ENCODE results near the gene TEAD1. TPM values are rescaled to one million over a fixed set of nuclear protein-coding genes. Genes with fewer than 3 reads are reported as not detected.

Gene TEAD1
- total and polyA plus RNA-seq, 2 donors: 80.7 to 136 TPM

- Histone ChIP-seq H3K4me1 (ENCODE audit: insufficient read depth) (no peaks in the 10 kb centered on the region), H3K27ac (ENCODE audit: low read depth) (no peak overlapping the region), H3K4me3 (ENCODE audit: low read depth, low read length) (no peak overlapping the region), H3K36me3 (ENCODE audit: insufficient read depth) (no peaks in the 10 kb centered on the region)
- DNase-seq (ENCODE audit: extremely low spot score): no peak
Measured at GRCh38 chr11:12886508-12886907, 212.3 kb downstream of the TEAD1 start.

- DNase-seq (ENCODE audit: extremely low spot score): peak; percentile 59
- Histone ChIP-seq H3K4me1 (ENCODE audit: insufficient read depth) (peaks cover 2% of the 10 kb centered on the region), H3K4me3 (ENCODE audit: low read depth, low read length) (no peak overlapping the region), H3K27ac (ENCODE audit: low read depth) (peak overlapping the region; percentile 60), H3K36me3 (ENCODE audit: insufficient read depth) (no peaks in the 10 kb centered on the region)
- WGBS: 11% methylated on average over 6 of the region's 6 CpGs
Measured at GRCh38 chr11:12888525-12889158, 214.4 kb downstream of the TEAD1 start.

- H3K4me1 ChIP-seq (ENCODE audit: insufficient read depth): peaks cover 2% of the 10 kb centered on the region
- no peaks in the 10 kb centered on the region for H3K36me3 ChIP-seq (ENCODE audit: insufficient read depth)
- no peak overlapping the region for H3K4me3 ChIP-seq (ENCODE audit: low read depth, low read length)
- no peak for DNase-seq (ENCODE audit: extremely low spot score)
- WGBS: 29% methylated on average over 5 of the region's 5 CpGs
- H3K27ac ChIP-seq (ENCODE audit: low read depth): peak overlapping the region; percentile 62
Measured at GRCh38 chr11:12889243-12889642, 215.0 kb downstream of the TEAD1 start.

GRCh38 chr11:12890476-12890875 is 216.3 kb downstream of the TEAD1 start:
- WGBS: 64% methylated on average over 5 of the region's 5 CpGs
- Histone ChIP-seq H3K4me3 (ENCODE audit: low read depth, low read length) (no peak overlapping the region), H3K4me1 (ENCODE audit: insufficient read depth) (peaks cover 2% of the 10 kb centered on the region), H3K36me3 (ENCODE audit: insufficient read depth) (no peaks in the 10 kb centered on the region), H3K27ac (ENCODE audit: low read depth) (no peak overlapping the region)
- DNase-seq (ENCODE audit: extremely low spot score): no peak

GRCh38 chr11:12893787-12894672 is 219.8 kb downstream of the TEAD1 start:
- peaks cover 2% of the 10 kb centered on the region for H3K4me1 ChIP-seq (ENCODE audit: insufficient read depth)

GRCh38 chr11:12897390-12897789 is 223.2 kb downstream of the TEAD1 start:
- H3K4me3 ChIP-seq (ENCODE audit: low read depth, low read length): no peak overlapping the region
- H3K4me1 ChIP-seq (ENCODE audit: insufficient read depth): peaks cover 2% of the 10 kb centered on the region
- DNase-seq (ENCODE audit: extremely low spot score): no peak
- H3K36me3 ChIP-seq (ENCODE audit: insufficient read depth): no peaks in the 10 kb centered on the region
- H3K27ac ChIP-seq (ENCODE audit: low read depth): no peak overlapping the region

More at GRCh38 chr11:12893787-12894672, 219.8 kb downstream of the TEAD1 start:
- no peaks in the 10 kb centered on the region for H3K36me3 ChIP-seq (ENCODE audit: insufficient read depth)
- H3K4me3 ChIP-seq (ENCODE audit: low read depth, low read length): no peak overlapping the region
- H3K27ac ChIP-seq (ENCODE audit: low read depth): no peak overlapping the region
- WGBS: 55% methylated on average over 12 of the region's 12 CpGs
- no peak for DNase-seq (ENCODE audit: extremely low spot score)

GRCh38 chr11:12897867-12898266 is 223.6 kb downstream of the TEAD1 start:
- Histone ChIP-seq H3K4me1 (ENCODE audit: insufficient read depth) (peaks cover under 1% of the 10 kb centered on the region), H3K4me3 (ENCODE audit: low read depth, low read length) (no peak overlapping the region), H3K27ac (ENCODE audit: low read depth) (no peak overlapping the region), H3K36me3 (ENCODE audit: insufficient read depth) (no peaks in the 10 kb centered on the region)
- DNase-seq (ENCODE audit: extremely low spot score): no peak
- WGBS: 51% methylated on average over 3 of the region's 3 CpGs

- no peak overlapping the region for H3K27ac ChIP-seq (ENCODE audit: low read depth)
- 83% methylated on average over 2 of the region's 2 CpGs for WGBS
- DNase-seq (ENCODE audit: extremely low spot score): no peak
Measured at GRCh38 chr11:12900496-12900895, 226.3 kb downstream of the TEAD1 start.

GRCh38 chr11:12901272-12901671 is 227.1 kb downstream of the TEAD1 start:
- Histone ChIP-seq H3K4me3 (ENCODE audit: low read depth, low read length) (no peak overlapping the region), H3K27ac (ENCODE audit: low read depth) (no peak overlapping the region), H3K36me3 (ENCODE audit: insufficient read depth) (no peaks in the 10 kb centered on the region), H3K4me1 (ENCODE audit: insufficient read depth) (no peaks in the 10 kb centered on the region)
- WGBS: 96% methylated on average over 1 of the region's 1 CpG
- DNase-seq (ENCODE audit: extremely low spot score): no peak

More at GRCh38 chr11:12900496-12900895, 226.3 kb downstream of the TEAD1 start:
- Histone ChIP-seq H3K4me3 (ENCODE audit: low read depth, low read length) (no peak overlapping the region), H3K36me3 (ENCODE audit: insufficient read depth) (no peaks in the 10 kb centered on the region), H3K4me1 (ENCODE audit: insufficient read depth) (no peaks in the 10 kb centered on the region)

- no peak overlapping the region for H3K27ac ChIP-seq (ENCODE audit: low read depth)
- no peaks in the 10 kb centered on the region for H3K4me1 ChIP-seq (ENCODE audit: insufficient read depth)
- WGBS: 81% methylated on average over 7 of the region's 7 CpGs
- no peaks in the 10 kb centered on the region for H3K36me3 ChIP-seq (ENCODE audit: insufficient read depth)
- no peak for DNase-seq (ENCODE audit: extremely low spot score)
- no peak overlapping the region for H3K4me3 ChIP-seq (ENCODE audit: low read depth, low read length)
Measured at GRCh38 chr11:12901874-12902481, 227.8 kb downstream of the TEAD1 start.

- no peaks in the 10 kb centered on the region for H3K4me1 ChIP-seq (ENCODE audit: insufficient read depth)
- H3K4me3 ChIP-seq (ENCODE audit: low read depth, low read length): no peak overlapping the region
- WGBS: 85% methylated on average over 6 of the region's 6 CpGs
- H3K27ac ChIP-seq (ENCODE audit: low read depth): no peak overlapping the region
- H3K36me3 ChIP-seq (ENCODE audit: insufficient read depth): no peaks in the 10 kb centered on the region
- DNase-seq (ENCODE audit: extremely low spot score): no peak
Measured at GRCh38 chr11:12902791-12903486, 228.7 kb downstream of the TEAD1 start.

GRCh38 chr11:12905435-12905834 is 231.2 kb downstream of the TEAD1 start:
- 93% methylated on average over 4 of the region's 4 CpGs for WGBS
- Histone ChIP-seq H3K36me3 (ENCODE audit: insufficient read depth) (no peaks in the 10 kb centered on the region), H3K4me3 (ENCODE audit: low read depth, low read length) (no peak overlapping the region), H3K4me1 (ENCODE audit: insufficient read depth) (no peaks in the 10 kb centered on the region), H3K27ac (ENCODE audit: low read depth) (no peak overlapping the region)
- no peak for DNase-seq (ENCODE audit: extremely low spot score)

- Histone ChIP-seq H3K36me3 (ENCODE audit: insufficient read depth) (no peaks in the 10 kb centered on the region), H3K4me3 (ENCODE audit: low read depth, low read length) (no peak overlapping the region), H3K27ac (ENCODE audit: low read depth) (no peak overlapping the region), H3K4me1 (ENCODE audit: insufficient read depth) (no peaks in the 10 kb centered on the region)
- no peak for DNase-seq (ENCODE audit: extremely low spot score)
- WGBS: 99% methylated on average over 4 of the region's 4 CpGs
Measured at GRCh38 chr11:12906501-12906900, 232.3 kb downstream of the TEAD1 start.
